ENCODE data around the gene HSPA1B. TPM values are rescaled to one million over a fixed set of nuclear protein-coding genes. Genes with fewer than 3 reads are reported as not detected.

Gene HSPA1B
- total RNA-seq, 1 experiment from 2014 or later, result 265 TPM

DNA sequence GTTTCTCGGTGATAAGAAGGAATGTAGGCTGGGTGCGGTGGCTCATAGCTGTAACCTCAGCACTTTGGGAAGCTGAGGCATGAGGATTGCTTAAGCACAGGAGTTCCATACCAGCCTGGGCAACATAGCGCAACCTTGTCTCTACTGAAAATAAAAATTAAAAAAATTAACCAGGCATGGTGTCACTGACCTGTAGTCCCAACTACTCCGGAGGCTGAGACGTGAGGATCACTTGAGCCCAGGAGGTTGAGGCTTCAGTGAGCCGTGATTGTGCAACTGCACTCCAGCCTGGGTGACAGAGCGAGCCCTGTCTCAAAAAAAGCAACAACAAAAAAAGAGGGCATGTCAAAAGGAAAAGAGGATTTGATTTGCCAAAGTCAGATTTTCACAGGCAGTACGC, 31.2 kb downstream of the HSPA1B start:
- DNase-seq, result no peak
- H3K4me2 ChIP-seq (ENCODE audit: low read length), result no peak overlapping the region
- CTCF ChIA-PET, result no interaction called here
- H3K36me3 ChIP-seq (ENCODE audit: low read depth, low read length), result peaks cover 7% of the 10 kb centered on the region
- intact Hi-C loops (cut with micrococcal nuclease), result no loop called here
- no peaks in the 10 kb centered on the region for H4K20me1 ChIP-seq (ENCODE audit: low read length)
- no peak overlapping the region for H3K4me3 ChIP-seq (ENCODE audit: low read length)
- no peaks in the 10 kb centered on the region for H3F3A ChIP-seq (ENCODE audit: low read length, unreplicated experiment)
- no peaks in the 10 kb centered on the region for H3K9me3 ChIP-seq (ENCODE audit: low read length)
- H2AFZ ChIP-seq (ENCODE audit: low read length), result no peak overlapping the region
- no peak overlapping the region for H3K9ac ChIP-seq (ENCODE audit: low read length)
- POLR2A ChIA-PET (ENCODE audit: unreplicated experiment), result no interaction called here
- no peak for ATAC-seq
- H3K79me2 ChIP-seq (ENCODE audit: low read length), result 0 out of 2 replicates have a peak, but pooled peaks cover 5% of the 10 kb centered on the region
- BruUV-seq (replicated peaks), result no TSS peak
- peaks cover 5% of the 10 kb centered on the region; the same call in 1 of the 2 replicates for H3K4me1 ChIP-seq (ENCODE audit: insufficient read depth, low read length)
- no peaks in the 10 kb centered on the region for H3K27me3 ChIP-seq (ENCODE audit: low read length)
- H3K9me2 ChIP-seq (replicated peaks; ENCODE audit: low read length), result no peaks in the 10 kb centered on the region
- TF ChIP-seq EZH2 (IDR thresholded peaks at IDR 0.05; ENCODE audit: low read length, unreplicated experiment) (no peak), EZH2phosphoT487 (IDR thresholded peaks at IDR 0.05; ENCODE audit: borderline replicate concordance, low read length) (no peak)
- TF ChIP-seq, protein P1, sequence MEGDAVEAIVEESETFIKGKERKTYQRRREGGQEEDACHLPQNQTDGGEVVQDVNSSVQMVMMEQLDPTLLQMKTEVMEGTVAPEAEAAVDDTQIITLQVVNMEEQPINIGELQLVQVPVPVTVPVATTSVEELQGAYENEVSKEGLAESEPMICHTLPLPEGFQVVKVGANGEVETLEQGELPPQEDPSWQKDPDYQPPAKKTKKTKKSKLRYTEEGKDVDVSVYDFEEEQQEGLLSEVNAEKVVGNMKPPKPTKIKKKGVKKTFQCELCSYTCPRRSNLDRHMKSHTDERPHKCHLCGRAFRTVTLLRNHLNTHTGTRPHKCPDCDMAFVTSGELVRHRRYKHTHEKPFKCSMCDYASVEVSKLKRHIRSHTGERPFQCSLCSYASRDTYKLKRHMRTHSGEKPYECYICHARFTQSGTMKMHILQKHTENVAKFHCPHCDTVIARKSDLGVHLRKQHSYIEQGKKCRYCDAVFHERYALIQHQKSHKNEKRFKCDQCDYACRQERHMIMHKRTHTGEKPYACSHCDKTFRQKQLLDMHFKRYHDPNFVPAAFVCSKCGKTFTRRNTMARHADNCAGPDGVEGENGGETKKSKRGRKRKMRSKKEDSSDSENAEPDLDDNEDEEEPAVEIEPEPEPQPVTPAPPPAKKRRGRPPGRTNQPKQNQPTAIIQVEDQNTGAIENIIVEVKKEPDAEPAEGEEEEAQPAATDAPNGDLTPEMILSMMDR (conservative IDR thresholded peaks at IDR 0.05; ENCODE audit: low read depth, low read length), result no peak
- H3K27ac ChIP-seq (ENCODE audit: low read length), result no peak overlapping the region

DNA sequence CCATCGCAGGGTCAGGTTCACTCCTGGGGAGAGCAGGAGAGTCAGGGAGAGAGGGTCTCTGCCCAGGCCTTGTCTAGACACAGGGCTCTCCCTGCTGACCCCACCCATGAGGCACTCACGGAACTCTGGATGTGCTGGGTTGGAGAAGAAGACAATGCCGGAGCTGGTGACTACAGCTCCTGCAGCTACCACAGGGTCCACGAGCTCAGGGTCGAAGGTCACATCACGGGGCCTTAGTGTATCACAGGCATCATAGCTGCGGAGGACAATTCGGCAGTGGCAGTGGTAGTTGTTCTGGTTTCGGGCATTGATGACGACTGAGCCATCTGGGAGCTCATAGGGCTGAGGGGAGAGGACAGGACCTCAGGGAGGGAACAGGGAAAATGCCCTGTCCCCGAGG, 32.4 kb downstream of the HSPA1B start:
- Histone ChIP-seq H3K79me2 (ENCODE audit: low read length) (0 out of 2 replicates have a peak, but pooled peaks cover 5% of the 10 kb centered on the region), H3K9me2 (replicated peaks; ENCODE audit: low read length) (no peaks in the 10 kb centered on the region), H3K27ac (ENCODE audit: low read length) (no peak overlapping the region), H3K4me3 (ENCODE audit: low read length) (no peak overlapping the region), H3K9me3 (ENCODE audit: low read length) (no peaks in the 10 kb centered on the region), H3F3A (ENCODE audit: low read length, unreplicated experiment) (no peaks in the 10 kb centered on the region), H3K9ac (ENCODE audit: low read length) (no peak overlapping the region), H4K20me1 (ENCODE audit: low read length) (no peaks in the 10 kb centered on the region), H3K4me1 (ENCODE audit: insufficient read depth, low read length) (peaks cover 5% of the 10 kb centered on the region; the same call in 1 of the 2 replicates), H3K27me3 (ENCODE audit: low read length) (no peaks in the 10 kb centered on the region), H3K36me3 (ENCODE audit: low read depth, low read length) (peaks cover 7% of the 10 kb centered on the region), H2AFZ (ENCODE audit: low read length) (no peak overlapping the region), H3K4me2 (ENCODE audit: low read length) (no peak overlapping the region)
- ATAC-seq (no peak), DNase-seq (no peak)
- TF ChIP-seq EZH2 (IDR thresholded peaks at IDR 0.05; ENCODE audit: low read length, unreplicated experiment) (no peak), EZH2phosphoT487 (IDR thresholded peaks at IDR 0.05; ENCODE audit: borderline replicate concordance, low read length) (no peak)
- TF ChIP-seq, protein P1 (conservative IDR thresholded peaks at IDR 0.05; ENCODE audit: low read depth, low read length), result no peak
- BruUV-seq (replicated peaks), result no TSS peak
- ChIA-PET POLR2A (ENCODE audit: unreplicated experiment) (no interaction called here), CTCF (no interaction called here)
- intact Hi-C loops (cut with micrococcal nuclease), result loop anchor here (5.0 to 10.0 kb wide), 2 partner anchors 37 to 175 kb away; partner anchors contain the start of genes EHMT2 and LY6G5C

DNA sequence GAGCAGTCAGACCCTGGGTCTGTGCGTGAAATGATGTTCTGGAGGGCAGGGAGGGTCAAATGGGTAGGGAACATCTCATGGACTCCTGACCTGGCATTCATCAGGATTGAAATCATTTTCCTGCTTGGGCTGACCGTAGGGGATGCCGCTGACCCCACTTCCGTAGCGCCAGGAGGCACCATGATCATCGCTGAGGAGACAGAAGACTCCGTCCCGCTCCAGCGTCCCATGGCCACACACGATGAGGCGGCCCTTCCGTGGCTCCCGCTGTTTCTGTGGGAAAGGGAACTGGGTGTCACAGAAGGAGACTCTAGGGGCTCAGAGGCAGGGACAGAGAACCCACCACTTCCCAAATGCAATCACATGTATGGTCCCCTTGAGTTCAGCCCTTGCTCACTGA, 32.8 kb downstream of the HSPA1B start:
- intact Hi-C loops (cut with micrococcal nuclease), result loop anchor here (5.0 to 10.0 kb wide), 2 partner anchors 37 to 176 kb away; partner anchors contain the start of genes EHMT2 and LY6G5C

More for the DNA sequence above, 32.8 kb downstream of the HSPA1B start:
- H3K36me3 ChIP-seq (ENCODE audit: low read depth, low read length), result peaks cover 7% of the 10 kb centered on the region
- H3K27ac ChIP-seq (ENCODE audit: low read length), result no peak overlapping the region
- no peak overlapping the region for H2AFZ ChIP-seq (ENCODE audit: low read length)
- POLR2A ChIA-PET (ENCODE audit: unreplicated experiment), result no interaction called here
- H3K4me2 ChIP-seq (ENCODE audit: low read length), result no peak overlapping the region
- no peaks in the 10 kb centered on the region for H3K9me3 ChIP-seq (ENCODE audit: low read length)
- CTCF ChIA-PET, result no interaction called here
- H3K9me2 ChIP-seq (replicated peaks; ENCODE audit: low read length), result no peaks in the 10 kb centered on the region
- H3F3A ChIP-seq (ENCODE audit: low read length, unreplicated experiment), result no peaks in the 10 kb centered on the region
- BruUV-seq (replicated peaks), result no TSS peak
- peaks cover 5% of the 10 kb centered on the region; the same call in 1 of the 2 replicates for H3K4me1 ChIP-seq (ENCODE audit: insufficient read depth, low read length)
- no peak overlapping the region for H3K9ac ChIP-seq (ENCODE audit: low read length)
- ATAC-seq (no peak), DNase-seq (no peak)
- H3K27me3 ChIP-seq (ENCODE audit: low read length), result no peaks in the 10 kb centered on the region
- H3K79me2 ChIP-seq (ENCODE audit: low read length), result 0 out of 2 replicates have a peak, but pooled peaks cover 5% of the 10 kb centered on the region
- no peak overlapping the region for H3K4me3 ChIP-seq (ENCODE audit: low read length)
- TF ChIP-seq EZH2phosphoT487 (IDR thresholded peaks at IDR 0.05; ENCODE audit: borderline replicate concordance, low read length) (no peak), EZH2 (IDR thresholded peaks at IDR 0.05; ENCODE audit: low read length, unreplicated experiment) (no peak)
- TF ChIP-seq, protein P1 (conservative IDR thresholded peaks at IDR 0.05; ENCODE audit: low read depth, low read length), result no peak
- H4K20me1 ChIP-seq (ENCODE audit: low read length), result no peaks in the 10 kb centered on the region

Measured in PC-3 (cell line).